HepG2 (cell line): ENCODE results near the gene TJP3. TPM values are rescaled to one million over a fixed set of nuclear protein-coding genes. Genes with fewer than 3 reads are reported as not detected.
A peak's percentile ranks its signal among the peaks of the same experiment; 100 is the strongest.

Experiments
- ATAC-seq: fragments of 200-7000 bp; cut with Tn5 transposase; 3 replicates; pipeline ENCODE4 v1.9.1; 2020; ENCODE audit warnings: mild to moderate bottlenecking, moderate library complexity
- BruUV-seq: library from RNA; stranded (reverse); fragments of 400-500 nt; replicated peaks from 2 replicates; lab custom pipeline; 2021; lab: Mats Ljungman, UMichigan
- CTCF ChIA-PET: fragments of 300-600 bp; formaldehyde crosslinking; extraction: SDS; loops from one replicate; lab custom pipeline; 2021; ENCODE audit warnings: low total read pairs, inconsistent platforms, low intra/inter-chr PET ratio; lab: Yijun Ruan, JAX
- POLR2A ChIA-PET: fragments of 350-600 bp; sonication (Branson Sonifier 250); formaldehyde crosslinking; loops from one replicate; lab custom pipeline; 2020; ENCODE audit warnings: antibody characterized with exemption, inconsistent platforms; lab: Yijun Ruan, JAX
- DNase-seq: peaks from one replicate; pipeline ENCODE4 v3.0.0-alpha.2; 2015; ENCODE audit warnings: low spot score
- FAIRE-seq: peaks from 3 replicates; lab custom pipeline; 2011; peaks lifted over from hg19 to GRCh38; lab: Jason Lieb, UNC
- H2AFZ ChIP-seq: one replicate; pipeline ENCODE4 v1.6.1; 2011; ENCODE audit warnings: low read length, inconsistent platforms
- H3K27ac ChIP-seq: fragments of 300-600 bp; 3 replicates; pipeline ENCODE4 v1.8.0; 2011; ENCODE audit warnings: mixed run types, mild to moderate bottlenecking, mixed read lengths, low read length, inconsistent platforms; ENCODE audit not compliant: insufficient read depth; ENCODE audit errors: extremely low read length
- H3K27me3 ChIP-seq, 2 experiments: fragments of 200-600 bp in 1 of 2; 2 replicates in 1 of 2; 3 replicates in 1 of 2; pipeline versions ENCODE4 v1.6.0 to v1.8.0; 2011; ENCODE audit warnings: low read length in 2 of 2, mild to moderate bottlenecking in 2 of 2, moderate library complexity in 2 of 2, inconsistent platforms in 1 of 2; ENCODE audit not compliant: insufficient read depth in 2 of 2, control insufficient read depth in 1 of 2
- H3K36me3 ChIP-seq, 2 experiments: fragments of 200-600 bp in 1 of 2; replicated peaks in 1 of 2; 2 replicates in 1 of 2; 3 replicates in 1 of 2; pipeline versions ENCODE4 v1.5.1 to v1.8.0; 2011; ENCODE audit warnings: low read length in 2 of 2, inconsistent platforms in 1 of 2; ENCODE audit not compliant: insufficient read depth in 2 of 2, control insufficient read depth in 1 of 2
- H3K4me1 ChIP-seq: 2 replicates; pipeline ENCODE4 v1.5.1; 2012; ENCODE audit warnings: low read length, inconsistent platforms; ENCODE audit not compliant: insufficient read depth
- H3K4me2 ChIP-seq: 2 replicates; pipeline ENCODE4 v1.6.0; 2011; ENCODE audit warnings: low read depth, low read length, inconsistent platforms
- H3K4me3 ChIP-seq, 3 experiments: fragments of 200-600 bp in 1 of 3; sonication (generic), shearing (Covaris generic) in 1 of 3; replicated peaks in 1 of 3; 2 replicates each; pipeline ENCODE4 v1.5.1; 2011 to 2016; ENCODE audit warnings: low read length in 3 of 3, inconsistent platforms in 2 of 3, low read depth in 2 of 3, mild to moderate bottlenecking in 2 of 3, control low read depth in 1 of 3, mixed read lengths in 1 of 3; ENCODE audit not compliant: insufficient read depth in 1 of 3
- H3K79me2 ChIP-seq: one replicate; pipeline ENCODE4 v1.6.1; 2011; ENCODE audit warnings: low read length, inconsistent platforms; ENCODE audit not compliant: insufficient read depth
- H3K9ac ChIP-seq: 2 replicates; pipeline ENCODE4 v1.6.0; 2011; ENCODE audit warnings: mild to moderate bottlenecking, low read depth, low read length, inconsistent platforms; ENCODE audit not compliant: insufficient read depth
- H3K9me3 ChIP-seq: 2 replicates; pipeline ENCODE4 v1.5.1; 2012; ENCODE audit warnings: mild to moderate bottlenecking, low read length
- H4K20me1 ChIP-seq: 2 replicates; pipeline ENCODE4 v1.6.0; 2011; ENCODE audit warnings: inconsistent platforms, mild to moderate bottlenecking, low read length, moderate library complexity; ENCODE audit not compliant: insufficient read depth
- ATM ChIP-seq: fragments of 450-650 bp; IDR thresholded peaks from 2 replicates; pipeline ENCODE4 v1.7.1; 2017; ENCODE audit warnings: mild to moderate bottlenecking, borderline replicate concordance
- CSRNP2 ChIP-seq: sonication (generic); formaldehyde crosslinking; conservative IDR thresholded peaks from 2 replicates; pipeline ENCODE4 v1.8.0; 2022; ENCODE audit warnings: low read depth, missing genetic modification reagents
- GTF3A ChIP-seq: sonication (generic); formaldehyde crosslinking; conservative IDR thresholded peaks from 2 replicates; pipeline ENCODE4 v1.4.0; 2020; ENCODE audit warnings: mild to moderate bottlenecking, missing genetic modification reagents
- IRF2 ChIP-seq: IDR thresholded peaks from 2 replicates; pipeline ENCODE4 v1.6.1; 2018; ENCODE audit warnings: missing genetic modification reagents, missing compliant biosample characterization
- KDM5A ChIP-seq: fragments of 200-600 bp; sonication (generic); IDR thresholded peaks from 2 replicates; pipeline ENCODE4 v1.7.0; 2018; ENCODE audit warnings: antibody characterized with exemption, mild to moderate bottlenecking, low read length, borderline replicate concordance
- MEIS1 ChIP-seq: sonication (generic); formaldehyde crosslinking; IDR thresholded peaks from 2 replicates; pipeline ENCODE4 v1.9.0; 2021; ENCODE audit warnings: mild to moderate bottlenecking, missing genetic modification reagents, moderate library complexity, borderline replicate concordance
- NFIC ChIP-seq: IDR thresholded peaks from 2 replicates; pipeline ENCODE4 v1.6.1; 2012; ENCODE audit warnings: mild to moderate bottlenecking, low read length, inconsistent platforms
- ZNF749 ChIP-seq: sonication (generic); formaldehyde crosslinking; IDR thresholded peaks from 2 replicates; pipeline ENCODE4 v1.8.0; 2022; ENCODE audit warnings: mild to moderate bottlenecking, missing genetic modification reagents, moderate library complexity, borderline replicate concordance
- WGBS: methylation state at CpG from one replicate; pipeline ENCODE4 v1.1.6; 2017; ENCODE audit warnings: low lambda C conversion rate; 5-methylcytosine and 5-hydroxymethylcytosine counted together
- in situ Hi-C: cut with HindIII; loops from 2 replicates; pipeline ENCODE4 v1.10.0; 2017; ENCODE audit warnings: low pct_unique_long_range_greater_than_20kb; ENCODE audit not compliant: extremely low pct_ligation_motif_present
- intact Hi-C: fragments of 100-400 bp; cut with micrococcal nuclease; formaldehyde crosslinking; loops from one replicate; pipeline ENCODE4 v1.10.0; 2022; ENCODE audit not compliant: unreplicated experiment
- polyA plus RNA-seq, 8 experiments: library from polyadenylated mRNA; depleted of rRNA in 3 of 8; stranded (reverse) in 7 of 8; unstranded in 1 of 8; fragments of >200 nt; fragmentation: Illumina TruSeq in 4 of 8; extraction: Trizol in 4 of 8; gene quantifications; 2 replicates each; pipeline versions ENCODE4 v1.2.1 to v1.2.3, GENCODE V29; 2011 to 2016; ENCODE audit warnings: low read depth in 4 of 8, missing spikeins in 1 of 8, mixed read lengths in 1 of 8; ENCODE audit not compliant: insufficient read depth in 1 of 8
- total RNA-seq, 5 experiments: library from RNA; depleted of rRNA; stranded (reverse); fragments of >200 nt; fragmentation: Illumina TruSeq; extraction: Trizol; gene quantifications; 2 replicates each; pipeline ENCODE4 v1.2.3, GENCODE V29; 2016; ENCODE audit warnings: low read depth in 1 of 5

TJP3 gene
- total and polyA plus RNA-seq, 2 of the 13 experiments (the other 11 are each of a cell fraction or from before 2014, with no cell fraction given) = 2.3 to 21.5 TPM

DNA sequence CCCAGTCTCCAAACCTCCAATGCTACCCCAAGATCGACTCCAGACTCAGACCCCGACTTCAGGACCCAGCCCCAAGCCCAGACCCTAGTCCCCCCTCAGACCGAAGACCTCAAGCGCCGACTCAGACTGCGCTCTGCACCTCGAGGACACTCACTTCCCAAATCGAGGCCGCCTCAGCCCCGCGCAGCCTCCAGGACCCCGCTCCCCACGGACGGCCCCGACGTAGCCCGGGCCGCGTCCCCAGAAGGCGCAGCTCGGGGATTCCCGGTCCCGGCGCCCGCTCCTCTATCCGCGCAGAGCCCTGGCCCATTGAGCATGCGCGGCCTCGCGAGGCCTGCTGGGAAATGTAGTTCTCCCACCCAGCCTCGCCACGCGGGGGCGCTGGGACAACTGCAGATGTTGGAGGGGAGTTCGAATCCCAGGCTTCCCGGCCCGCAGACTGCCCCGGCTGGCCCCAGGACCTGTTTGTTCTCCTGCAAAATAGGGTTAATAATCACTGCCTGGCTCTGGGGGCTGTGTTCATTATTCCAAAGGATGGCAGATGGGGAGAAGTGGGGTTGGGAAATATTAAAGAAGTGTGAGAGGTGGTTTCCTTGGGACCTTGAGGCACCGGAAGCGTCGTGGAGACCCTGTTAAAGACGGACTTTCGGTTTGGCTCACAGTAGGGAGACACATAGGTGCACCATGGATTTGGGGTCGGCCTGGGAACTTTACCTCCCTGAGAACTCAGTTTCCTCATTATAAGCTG is 53.4 kb downstream of the TJP3 start, which contains the start of gene APBA3 (continued):
- no peak for TF ChIP-seq CSRNP2 (CRISPR knock-in tag)

DNA sequence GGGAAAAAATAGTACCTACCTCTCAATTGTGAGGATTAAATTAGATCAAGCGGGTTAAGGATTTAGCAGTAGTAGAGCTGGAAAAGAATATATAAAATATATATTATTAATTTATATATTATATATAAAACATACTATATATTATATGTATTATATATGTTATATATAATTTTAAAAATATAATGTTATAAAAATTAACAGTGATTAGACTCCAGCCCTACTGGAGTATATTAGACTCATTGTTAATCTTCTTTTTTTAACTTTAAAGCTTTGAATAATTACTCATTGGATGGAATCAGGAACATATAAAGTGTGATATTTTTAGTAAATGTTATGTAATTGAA is 53.9 kb downstream of the TJP3 start:
- WGBS = 68% methylated on average over 1 of the region's 1 CpG

More for the DNA sequence above, 53.9 kb downstream of the TJP3 start:
- Histone ChIP-seq H3K4me2 (peak overlapping the region; percentile 88), H4K20me1 (no peaks in the 10 kb centered on the region), H3K9ac (peak overlapping the region; percentile 93), H3K79me2 (peaks cover 12% of the 10 kb centered on the region), H3K4me1 (peaks cover 17% of the 10 kb centered on the region), H3K4me3 (peak overlapping the region; percentile 84 to 99 (median 90); a peak in 5 of 6 replicates), H3K27ac (peak overlapping the region; percentile 95), H3K9me3 (no peaks in the 10 kb centered on the region), H3K27me3 (no peaks in the 10 kb centered on the region; a peak in 1 of 5 replicates), H2AFZ (peak overlapping the region; percentile 91), H3K36me3 (peaks cover 7 to 23% of the 10 kb centered on the region in 2 experiments; a peak in 3 of 5 replicates)
- no peak for DNase-seq
- in situ Hi-C loops (no loop called here), intact Hi-C loops (loop anchor here (10.0 kb wide), 1 partner anchor 57 kb away; the partner anchor contains the start of genes PIP5K1C and TJP3)
- ATAC-seq = no peak
- FAIRE-seq = no peak
- POLR2A ChIA-PET = interaction anchor here (0.5 to 2.0 kb wide), 15 partner anchors 10 to 486 kb away, joined by 3 to 15 read pairs (median 6); partner anchors contain the start of genes CACTIN, EEF2, PIAS4 and RAX2
- TF ChIP-seq NFIC = 0 out of 2 replicates have a peak, but pooled peaks have one; percentile 15
- no peak for TF ChIP-seq IRF2 (CRISPR knock-in tag)
- no peak for TF ChIP-seq ATM
- TF ChIP-seq GTF3A (CRISPR knock-in tag) = 0 out of 2 replicates have a peak, but pooled peaks have one; percentile 8
- 0 out of 2 replicates have a peak, but pooled peaks have one; percentile 14 for TF ChIP-seq KDM5A
- TF ChIP-seq MEIS1 (CRISPR knock-in tag) = no peak
- 0 out of 2 replicates have a peak, but pooled peaks have one; percentile 41 for TF ChIP-seq ZNF749 (CRISPR knock-in tag)
- BruUV-seq = no TSS peak
- CTCF ChIA-PET = no interaction called here
